Lung (tissue), 12 donors: ENCODE results near the gene TAX1BP1. TPM values are rescaled to one million over a fixed set of nuclear protein-coding genes. Genes with fewer than 3 reads are reported as not detected.

ENCODE experiments used
- ATAC-seq: fragments of 200-7000 bp; cut with Tn5 transposase; one replicate; pipeline ENCODE4 v1.9.1; 2020; ENCODE audit warnings: moderate number of reproducible peaks; ENCODE audit not compliant: insufficient read depth, low FRiP score
- DNase-seq, 3 donors: peaks; one replicate each; pipeline ENCODE4 v3.0.0-alpha.2; 2013 to 2017
- H3K27ac ChIP-seq, 2 donors: one replicate each; pipeline ENCODE4 v1.5.1; 2013; ENCODE audit warnings: mild to moderate bottlenecking in 2 of 2, moderate library complexity in 2 of 2, control low read depth in 1 of 2, inconsistent platforms in 1 of 2, low read depth in 1 of 2, low read length in 1 of 2
- H3K27me3 ChIP-seq, 3 donors: one replicate each; pipeline ENCODE4 v1.5.1; 2013; ENCODE audit warnings: low read length in 2 of 3; ENCODE audit not compliant: control insufficient read depth in 3 of 3, insufficient read depth in 3 of 3
- H3K36me3 ChIP-seq, 4 donors: one replicate each; pipeline ENCODE4 v1.5.1; 2013; ENCODE audit warnings: low read length in 4 of 4, mild to moderate bottlenecking in 1 of 4, moderate library complexity in 1 of 4; ENCODE audit not compliant: control insufficient read depth in 4 of 4, insufficient read depth in 4 of 4
- H3K4me1 ChIP-seq, 5 donors: one replicate each; pipeline ENCODE4 v1.5.1; 2013; ENCODE audit warnings: low read length in 5 of 5, mild to moderate bottlenecking in 2 of 5, moderate library complexity in 1 of 5; ENCODE audit not compliant: control insufficient read depth in 5 of 5, insufficient read depth in 5 of 5
- H3K4me3 ChIP-seq: one replicate; pipeline ENCODE4 v1.5.1; 2013; ENCODE audit warnings: mild to moderate bottlenecking, control low read depth, moderate library complexity
- H3K9ac ChIP-seq, 2 donors: one replicate each; pipeline ENCODE4 v1.5.1; 2013; ENCODE audit warnings: low read length in 2 of 2, control low read depth in 1 of 2; ENCODE audit not compliant: insufficient read depth in 1 of 2
- H3K9me3 ChIP-seq, 4 donors: one replicate each; pipeline ENCODE4 v1.5.1; 2013; ENCODE audit warnings: low read length in 3 of 4, mild to moderate bottlenecking in 1 of 4, moderate library complexity in 1 of 4; ENCODE audit not compliant: control insufficient read depth in 4 of 4, insufficient read depth in 3 of 4
- CTCF ChIP-seq: IDR thresholded peaks from 2 replicates; pipeline ENCODE4 v1.5.1; 2012; ENCODE audit warnings: mild to moderate bottlenecking; ENCODE audit errors: control extremely low read depth, extremely low read depth
- WGBS, 2 donors: extraction: QIAGEN DNeasy Blood & Tissue Kit; methylation state at CpG; one replicate each; pipeline ENCODE4 v1.1.7; 2013; 5-methylcytosine and 5-hydroxymethylcytosine counted together
- polyA plus RNA-seq, 2 donors: library from polyadenylated mRNA; stranded (reverse); fragments of 200-250 nt; gene quantifications; one replicate each; pipeline ENCODE4 v1.2.1, GENCODE V29; 2013
- total RNA-seq, 2 donors: library from RNA; depleted of rRNA in 1 of 2; stranded (reverse); fragments of >200 nt in 1 of 2; gene quantifications; one replicate each; pipeline ENCODE4 v1.2.1, GENCODE V29; 2014 to 2021
- donor health status: control.
- donor health status: control.
- donor health status: Bipolar disorder and iron deficiency.
- donor health status: healthy.
- donor health status: DM: yes; HTN: yes; CAD: no.

The TAX1BP1 gene
- total and polyA plus RNA-seq, 4 donors = 61.4 to 137 (median 83.0) TPM

GRCh38 chr7:27774717-27775328 lies 34.9 kb downstream of the TAX1BP1 start:
- H3K27ac ChIP-seq = no peak overlapping the region
- H3K4me3 ChIP-seq = no peak overlapping the region
- ATAC-seq = no peak
- H3K9ac ChIP-seq = no peak overlapping the region
- H3K9me3 ChIP-seq = no peaks in the 10 kb centered on the region
- H3K36me3 ChIP-seq = peaks cover 0 to 7% (median 3%) of the 10 kb centered on the region in 4 donors
- H3K4me1 ChIP-seq = peaks cover 0 to 10% (median 0%) of the 10 kb centered on the region in 5 donors
- WGBS, 2 donors = 51 to 65% methylated on average over 2 of the region's 2 CpGs
- peak in 2 of 3 donors; percentile 63 to 70 for DNase-seq
- no peak for TF ChIP-seq CTCF
- no peaks in the 10 kb centered on the region for H3K27me3 ChIP-seq

- Histone ChIP-seq H3K36me3 (peaks cover 0 to 7% (median 2%) of the 10 kb centered on the region in 4 donors), H3K4me3 (no peak overlapping the region), H3K27me3 (no peaks in the 10 kb centered on the region), H3K4me1 (peaks cover 0 to 10% (median 0%) of the 10 kb centered on the region in 5 donors), H3K9ac (no peak overlapping the region), H3K27ac (no peak overlapping the region), H3K9me3 (no peaks in the 10 kb centered on the region)
- no peak for DNase-seq
- 83 to 89% methylated on average over 2 of the region's 2 CpGs for WGBS, 2 donors
- TF ChIP-seq CTCF = no peak
- ATAC-seq = no peak
These were observed 35.8 kb downstream of the TAX1BP1 start for GRCh38 chr7:27775782-27776181.

- no peak overlapping the region for H3K9ac ChIP-seq
- peaks cover 0 to 10% (median 0%) of the 10 kb centered on the region in 5 donors for H3K4me1 ChIP-seq
- 66 to 82% methylated on average over 2 of the region's 2 CpGs for WGBS, 2 donors
- ATAC-seq (no peak), DNase-seq (no peak)
- no peak overlapping the region for H3K27ac ChIP-seq
- H3K9me3 ChIP-seq = no peaks in the 10 kb centered on the region
- H3K36me3 ChIP-seq = peaks cover 0 to 2% (median 0%) of the 10 kb centered on the region in 4 donors
- no peaks in the 10 kb centered on the region for H3K27me3 ChIP-seq
- no peak overlapping the region for H3K4me3 ChIP-seq
- no peak for TF ChIP-seq CTCF
These were observed 37.7 kb downstream of the TAX1BP1 start for GRCh38 chr7:27777662-27778061.

- DNase-seq = peak in 1 of 3 donors; percentile 6
- no peak for TF ChIP-seq CTCF
These were observed 39.9 kb downstream of the TAX1BP1 start for GRCh38 chr7:27779873-27780272.

More at GRCh38 chr7:27779873-27780272, 39.9 kb downstream of the TAX1BP1 start:
- Histone ChIP-seq H3K36me3 (peaks cover 0 to 2% (median 0%) of the 10 kb centered on the region in 4 donors), H3K27ac (no peak overlapping the region), H3K9me3 (no peaks in the 10 kb centered on the region), H3K27me3 (no peaks in the 10 kb centered on the region), H3K9ac (no peak overlapping the region), H3K4me3 (no peak overlapping the region), H3K4me1 (peaks cover 0 to 12% (median 0%) of the 10 kb centered on the region in 5 donors)
- ATAC-seq = no peak
